HG02981 (cell line): ENCODE data around the gene ARHGAP22.
"Not testable (repeated sequence)": the region's sequence is repeated elsewhere in the genome, so short reads cannot be mapped to it uniquely, and the experiment has no call there.

Source experiments
- ATAC-seq: cut with Tn5 transposase; IDR thresholded peaks from one replicate; pipeline ENCODE4 v1.9.1; 2021; ENCODE audit warnings: mild to moderate bottlenecking, moderate library complexity; ENCODE audit not compliant: unreplicated experiment

The ARHGAP22 gene

GRCh38 chr10:48604991-48605508 is at the start of gene ARHGAP22:
ARHGAP22 (minus strand) TSS chr10:48605073; CDS start chr10:48604796, 277 bp downstream.
- ATAC-seq = no peak

GRCh38 chr10:48653944-48654698 is 49.2 kb upstream of the ARHGAP22 start:
- ATAC-seq = no peak

- ATAC-seq = no peak
Observed at GRCh38 chr10:48653347-48653746, 48.5 kb upstream of the ARHGAP22 start.

GRCh38 chr10:48652344-48652743 is 47.5 kb upstream of the ARHGAP22 start:
- no peak for ATAC-seq

- no peak for ATAC-seq
Observed at GRCh38 chr10:48651839-48652238, 47.0 kb upstream of the ARHGAP22 start.

GRCh38 chr10:48651293-48651692 is 46.4 kb upstream of the ARHGAP22 start:
- no peak for ATAC-seq

- no peak for ATAC-seq
Observed at GRCh38 chr10:48649349-48649944, 44.6 kb upstream of the ARHGAP22 start.

- ATAC-seq = no peak
Observed at GRCh38 chr10:48648172-48648942, 43.5 kb upstream of the ARHGAP22 start.

GRCh38 chr10:48647073-48647472 is 42.2 kb upstream of the ARHGAP22 start:
- ATAC-seq = not testable (repeated sequence)

GRCh38 chr10:48645600-48645999 is 40.7 kb upstream of the ARHGAP22 start:
- no peak for ATAC-seq

- ATAC-seq = not testable (repeated sequence)
Observed at GRCh38 chr10:48641099-48641690, 36.3 kb upstream of the ARHGAP22 start.

- no peak for ATAC-seq
Observed at GRCh38 chr10:48640326-48640725, 35.5 kb upstream of the ARHGAP22 start.

- no peak for ATAC-seq
Observed at GRCh38 chr10:48639632-48640031, 34.8 kb upstream of the ARHGAP22 start.

GRCh38 chr10:48638739-48639527 is 34.1 kb upstream of the ARHGAP22 start:
- no peak for ATAC-seq

GRCh38 chr10:48638158-48638557 is 33.3 kb upstream of the ARHGAP22 start:
- no peak for ATAC-seq

GRCh38 chr10:48636901-48637300 is 32.0 kb upstream of the ARHGAP22 start:
- no peak for ATAC-seq

GRCh38 chr10:48636231-48636630 is 31.4 kb upstream of the ARHGAP22 start:
- no peak for ATAC-seq

- no peak for ATAC-seq
Observed at GRCh38 chr10:48634984-48635557, 30.2 kb upstream of the ARHGAP22 start.

GRCh38 chr10:48634198-48634983 is 29.5 kb upstream of the ARHGAP22 start:
- peak; percentile 92 for ATAC-seq
